NCI-H2196 (cell line): Measurements from ENCODE around the gene THNSL1.
A peak's percentile ranks its signal among the peaks of the same experiment; 100 is the strongest.
"Not testable (repeated sequence)": the region's sequence is repeated elsewhere in the genome, so short reads cannot be mapped to it uniquely, and the experiment has no call there.

Experiments used
- DNase-seq: peaks from one replicate; lab custom pipeline; 2025; ENCODE audit not compliant: unreplicated experiment; lab: John Stamatoyannopoulos, UW

THNSL1 gene

DNA sequence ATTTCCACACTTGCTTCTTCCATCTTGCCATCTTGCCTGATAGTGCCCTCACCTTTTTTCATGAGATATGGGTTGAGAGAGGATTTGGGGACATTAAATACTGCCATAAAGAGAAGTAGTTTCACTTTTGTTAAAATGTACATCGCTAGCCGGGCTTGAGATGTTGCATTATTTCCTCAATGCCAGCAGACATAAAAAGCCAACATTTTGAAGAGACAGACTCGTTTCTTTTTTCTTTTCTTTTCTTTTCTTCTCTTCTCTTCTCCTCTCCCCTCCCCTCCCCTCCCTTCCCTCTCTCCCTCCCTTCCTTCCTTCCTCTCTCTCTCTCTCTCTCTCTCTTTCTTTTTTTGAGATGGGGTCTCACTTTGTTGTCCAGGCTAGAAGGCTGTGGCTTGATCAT lies 18.4 kb upstream of the THNSL1 start:
- no peak for DNase-seq

DNA sequence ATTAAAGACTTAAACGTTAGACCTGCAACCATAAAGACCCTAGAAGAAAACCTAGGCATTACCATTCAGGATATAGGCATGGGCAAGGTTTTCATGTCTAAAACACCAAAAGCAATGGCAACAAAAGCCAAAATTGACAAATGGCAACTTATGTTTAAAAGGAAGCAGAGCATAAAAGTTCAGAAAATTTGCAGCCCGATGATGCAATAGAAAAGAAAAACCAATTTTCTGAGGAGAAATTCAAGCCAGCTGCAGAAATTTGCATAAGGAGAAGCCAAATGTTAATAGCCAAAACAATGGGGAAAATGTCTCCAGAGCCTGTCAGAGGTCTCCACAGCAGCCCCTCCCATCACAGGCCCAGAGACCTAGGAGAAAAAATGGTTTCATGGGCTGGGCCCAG lies 4.8 kb upstream of the THNSL1 start:
- DNase-seq, result not testable (repeated sequence)

DNA sequence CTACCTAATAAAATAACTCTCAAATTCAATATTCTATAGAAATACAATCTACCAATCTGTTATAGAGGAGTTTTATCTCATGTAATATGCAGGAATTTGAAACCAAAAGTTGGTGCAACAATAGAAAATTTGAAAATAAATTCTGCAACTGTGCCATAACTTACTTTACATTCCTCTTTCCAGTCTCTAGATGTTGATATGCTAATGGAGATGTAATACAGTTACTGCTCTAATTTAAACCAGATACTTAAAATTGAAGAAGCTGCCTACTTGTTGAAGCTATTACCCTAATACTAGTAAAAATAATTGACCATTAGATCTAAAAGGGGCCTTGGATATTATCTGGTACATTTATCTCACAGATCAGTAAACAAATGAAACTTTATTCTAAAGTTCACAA lies 1.8 kb upstream of the THNSL1 start:
- DNase-seq, result no peak

DNA sequence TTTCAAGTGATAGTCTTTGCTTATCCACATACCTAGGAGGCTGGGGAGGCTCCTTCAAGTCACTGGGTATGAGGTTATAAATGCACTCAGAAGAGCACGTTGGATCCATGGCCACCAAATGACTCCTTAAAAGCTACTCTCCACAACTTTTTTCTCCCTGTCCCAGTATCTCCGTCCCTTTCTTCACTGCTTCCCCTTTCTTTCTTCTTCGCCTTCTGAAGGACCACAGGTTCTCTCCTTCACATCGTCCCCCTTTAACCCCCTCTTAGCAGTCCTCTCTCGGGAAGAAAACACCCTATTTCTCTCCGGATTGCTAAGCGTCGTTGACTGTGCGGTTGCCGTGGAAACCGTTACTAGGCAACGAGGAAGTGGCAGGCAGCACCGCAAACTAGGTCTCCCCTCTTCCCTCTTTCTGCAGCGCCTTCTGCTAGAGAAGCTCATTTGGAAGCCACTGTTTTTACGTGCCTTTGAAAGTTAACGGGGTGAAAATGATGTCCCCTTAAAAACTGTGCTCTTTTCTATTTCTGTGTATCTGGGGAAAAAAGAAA lies 510 bp upstream of the THNSL1 start, which contains the start of gene ENKUR:
Gene ENKUR (minus strand): TSS at position 331 of the 548 bp plus-strand sequence. CDS start 222 bp downstream, at position 109.
- peak; percentile 77 for DNase-seq

DNA sequence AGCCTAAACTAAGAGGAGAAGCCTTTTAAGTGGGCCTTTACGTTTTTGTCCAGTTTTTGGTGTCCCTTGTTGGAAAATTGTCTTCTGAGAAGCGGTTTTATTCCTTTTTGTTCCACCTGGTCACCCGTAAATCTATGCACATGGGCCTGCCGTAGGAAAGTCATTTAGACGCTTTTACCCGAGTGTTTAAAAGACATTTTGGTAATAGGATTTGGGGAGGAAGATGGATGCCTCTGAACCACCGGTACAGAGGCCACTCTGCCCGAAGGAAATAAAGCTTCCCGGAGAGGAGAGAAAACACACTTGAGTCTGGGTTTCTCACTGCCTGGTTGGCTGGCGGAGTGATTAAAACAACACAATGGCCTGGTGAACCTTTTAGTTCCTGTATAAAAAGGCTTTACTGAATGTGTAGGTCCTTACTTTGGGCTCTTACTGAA lies 760 bp downstream of the THNSL1 start:
- DNase-seq, result no peak

DNA sequence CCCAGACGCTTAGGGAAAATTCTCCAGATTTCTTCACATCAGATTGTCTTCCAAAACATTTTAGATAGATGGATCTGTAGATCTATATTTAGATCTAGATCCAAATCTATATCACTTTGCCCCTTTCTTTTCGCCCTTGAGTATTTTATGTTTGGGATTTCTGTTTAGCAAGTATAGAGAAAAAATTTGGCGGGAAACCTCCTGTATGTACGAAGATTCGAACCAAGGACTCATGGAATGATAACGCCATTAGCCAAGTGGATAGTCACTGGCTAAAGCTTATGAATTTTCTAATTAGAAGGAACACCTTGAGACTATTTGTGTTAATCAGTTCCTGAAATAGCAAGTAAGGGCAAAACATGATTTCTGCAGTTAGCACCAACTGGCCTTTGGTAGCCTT lies 1.2 kb downstream of the THNSL1 start:
- no peak for DNase-seq

DNA sequence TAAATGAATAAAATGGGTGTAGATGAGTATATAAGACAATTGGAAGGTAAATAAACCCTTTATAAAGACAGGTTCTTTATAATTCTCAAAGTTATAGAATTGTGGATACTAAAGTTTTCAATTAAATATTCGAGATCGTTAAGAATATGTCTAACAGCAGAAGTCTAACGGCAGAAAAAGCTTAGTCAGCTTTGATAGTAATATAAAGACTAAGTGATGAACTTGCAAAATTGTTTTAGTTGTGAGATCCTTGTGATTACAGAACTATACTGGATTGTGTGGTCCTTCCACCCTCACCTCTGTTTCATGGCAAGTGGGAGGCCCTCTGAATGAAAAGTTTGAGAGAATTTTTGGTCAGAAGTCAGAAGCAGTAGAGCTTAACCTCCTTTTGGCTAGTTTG lies 2.3 kb downstream of the THNSL1 start:
- DNase-seq, result no peak

DNA sequence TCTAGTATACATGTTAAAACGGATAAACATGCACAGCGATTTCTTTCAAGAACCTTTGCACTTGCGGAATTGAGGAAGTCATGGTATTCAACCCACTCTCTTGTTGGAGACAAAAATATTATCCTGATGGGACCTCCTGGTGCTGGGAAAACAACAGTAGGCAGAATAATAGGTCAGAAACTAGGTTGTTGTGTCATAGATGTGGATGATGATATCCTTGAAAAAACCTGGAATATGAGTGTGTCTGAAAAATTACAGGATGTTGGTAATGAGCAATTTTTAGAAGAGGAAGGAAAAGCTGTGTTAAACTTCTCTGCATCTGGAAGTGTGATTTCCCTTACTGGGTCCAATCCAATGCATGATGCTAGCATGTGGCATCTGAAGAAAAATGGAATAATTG lies 6.9 kb downstream of the THNSL1 start:
- DNase-seq, result no peak

DNA sequence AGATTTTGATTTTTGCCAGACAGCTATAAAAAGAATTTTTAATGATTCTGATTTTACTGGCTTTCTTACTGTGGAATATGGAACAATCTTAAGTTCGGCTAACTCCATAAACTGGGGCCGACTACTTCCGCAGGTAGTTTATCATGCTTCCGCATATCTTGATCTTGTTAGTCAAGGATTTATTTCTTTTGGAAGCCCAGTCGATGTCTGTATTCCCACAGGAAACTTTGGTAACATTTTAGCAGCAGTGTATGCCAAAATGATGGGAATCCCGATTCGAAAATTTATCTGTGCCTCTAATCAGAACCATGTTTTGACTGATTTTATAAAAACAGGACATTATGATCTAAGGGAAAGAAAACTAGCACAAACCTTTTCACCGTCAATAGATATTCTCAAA lies 8.1 kb downstream of the THNSL1 start:
- DNase-seq, result no peak

DNA sequence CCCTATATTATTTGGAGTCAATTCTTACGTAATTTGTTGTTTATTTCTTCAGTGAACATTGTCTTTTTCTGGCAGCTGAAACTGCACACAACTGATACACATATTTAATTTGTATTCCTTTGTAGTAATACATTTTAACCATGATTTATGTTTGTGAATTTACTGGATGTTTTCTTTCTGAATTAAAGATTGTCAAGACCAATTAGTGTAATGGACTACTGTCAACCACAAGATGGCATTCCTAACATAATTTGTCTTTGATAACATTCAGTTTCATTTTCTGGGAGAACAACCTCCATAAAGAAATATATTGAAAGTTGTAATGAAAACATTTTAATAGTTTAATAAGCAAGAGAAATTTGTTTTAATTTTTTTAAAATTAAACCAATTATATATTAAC lies 10.1 kb downstream of the THNSL1 start:
- no peak for DNase-seq

DNA sequence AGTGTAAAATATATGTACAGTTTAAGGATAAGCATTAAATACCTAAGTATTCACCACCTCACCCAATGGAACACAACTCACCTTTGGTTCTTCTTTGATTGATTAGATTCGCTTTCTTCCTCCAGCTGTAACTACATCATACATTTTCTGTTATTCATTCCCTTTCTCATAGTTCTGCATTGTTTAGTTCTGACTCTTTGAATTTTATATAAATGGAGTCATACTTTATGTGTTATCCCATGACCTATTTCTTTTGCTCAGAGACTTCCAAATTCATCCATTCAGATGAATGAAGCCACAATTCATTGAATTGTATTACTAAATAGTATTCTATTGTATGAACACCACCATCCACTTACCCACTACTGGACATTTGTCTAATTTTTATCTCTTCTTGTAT lies 12.3 kb downstream of the THNSL1 start:
- DNase-seq, result no peak

DNA sequence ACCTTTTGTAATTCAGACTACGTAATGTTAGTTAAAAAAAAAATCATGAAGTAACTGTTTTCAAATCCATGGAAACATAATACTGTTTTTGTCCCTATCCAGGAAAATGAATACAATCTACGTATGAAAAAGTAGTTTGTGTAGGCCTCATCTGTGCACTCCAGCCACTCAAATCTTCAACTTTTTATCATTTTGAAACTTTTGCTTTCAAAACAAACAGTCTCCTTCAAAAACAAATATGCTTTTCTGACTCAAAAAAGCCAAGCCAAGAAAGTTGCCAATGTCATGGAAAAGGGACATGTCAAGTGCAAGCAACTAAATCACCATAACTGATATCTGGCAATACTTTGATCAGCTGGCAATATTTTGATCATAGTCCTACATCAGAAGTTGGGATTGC lies 13.1 kb downstream of the THNSL1 start:
- no peak for DNase-seq

DNA sequence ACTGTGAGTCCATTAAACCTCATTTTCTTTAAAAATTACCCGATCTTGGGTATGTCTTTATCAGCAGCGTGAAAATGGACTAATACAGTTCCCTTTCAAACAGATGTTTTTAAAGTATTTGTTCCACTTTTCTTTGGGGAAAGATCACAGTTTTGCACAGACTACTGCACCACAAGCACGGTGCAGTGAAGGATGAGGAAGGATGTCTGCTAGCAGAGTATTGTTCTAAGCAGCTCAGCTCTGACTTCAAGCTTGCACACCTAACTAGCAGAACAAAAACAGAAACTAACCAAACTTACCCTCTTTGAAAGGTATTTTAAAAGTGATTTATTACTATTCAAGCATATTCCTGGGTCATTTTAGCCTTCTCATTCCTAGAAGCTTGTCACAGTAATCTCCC lies 20.0 kb downstream of the THNSL1 start:
- DNase-seq, result no peak

DNA sequence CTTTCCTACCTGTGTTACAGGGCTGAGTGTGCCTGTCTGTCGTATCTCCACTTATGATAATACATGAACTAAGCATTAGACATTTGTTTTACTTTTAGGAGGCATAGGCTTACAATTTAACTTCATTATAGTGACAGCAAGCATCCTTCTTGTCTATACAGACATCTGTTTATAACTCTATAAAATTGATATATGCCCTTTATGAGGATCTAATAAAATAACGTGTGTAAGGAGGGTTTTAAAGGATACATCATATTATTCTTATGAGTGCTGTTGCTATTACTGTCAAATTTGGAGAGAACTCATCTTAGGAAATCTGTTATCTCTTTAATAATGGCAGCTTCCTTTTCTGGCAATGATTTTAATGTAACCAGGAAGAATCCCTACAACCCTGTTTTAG lies 21.9 kb downstream of the THNSL1 start:
- DNase-seq, result no peak

DNA sequence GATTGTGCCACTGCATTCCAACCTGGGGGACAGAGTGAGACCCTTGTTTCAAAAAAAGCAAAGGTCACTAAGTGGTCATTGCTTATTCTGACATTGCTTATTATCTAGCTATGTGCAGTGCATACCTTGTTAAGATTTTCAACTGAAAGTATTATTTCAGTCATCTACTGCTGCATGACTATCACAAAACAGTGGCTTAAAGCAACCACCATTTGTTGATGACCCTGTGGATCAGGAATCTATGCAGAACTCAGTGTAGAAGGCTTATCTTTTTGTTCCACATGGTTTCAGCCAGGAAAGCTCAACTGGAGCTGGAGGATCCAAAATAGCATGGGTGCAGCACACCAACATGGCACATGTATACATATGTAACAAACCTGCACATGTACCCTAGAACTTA lies 23.1 kb downstream of the THNSL1 start:
- no peak for DNase-seq

DNA sequence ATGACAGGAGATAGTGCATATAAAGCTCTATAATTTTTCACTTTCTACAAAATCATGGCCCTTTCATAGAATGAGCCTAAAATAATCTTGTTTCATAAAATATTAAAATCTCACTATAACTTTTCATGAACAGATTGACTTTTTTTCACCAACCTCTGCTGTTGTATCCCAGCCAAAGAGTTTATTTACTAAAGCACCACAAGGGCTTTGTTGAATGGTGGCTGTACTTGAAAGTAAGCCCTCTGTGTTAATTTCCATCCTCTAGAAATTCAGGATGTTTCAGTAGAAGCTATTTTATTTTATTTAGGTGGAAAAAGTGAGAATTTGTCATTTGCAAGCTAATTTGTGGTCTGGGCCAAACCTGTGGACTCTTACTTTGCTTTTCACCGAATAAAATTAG lies 30.2 kb downstream of the THNSL1 start:
- DNase-seq, result no peak

DNA sequence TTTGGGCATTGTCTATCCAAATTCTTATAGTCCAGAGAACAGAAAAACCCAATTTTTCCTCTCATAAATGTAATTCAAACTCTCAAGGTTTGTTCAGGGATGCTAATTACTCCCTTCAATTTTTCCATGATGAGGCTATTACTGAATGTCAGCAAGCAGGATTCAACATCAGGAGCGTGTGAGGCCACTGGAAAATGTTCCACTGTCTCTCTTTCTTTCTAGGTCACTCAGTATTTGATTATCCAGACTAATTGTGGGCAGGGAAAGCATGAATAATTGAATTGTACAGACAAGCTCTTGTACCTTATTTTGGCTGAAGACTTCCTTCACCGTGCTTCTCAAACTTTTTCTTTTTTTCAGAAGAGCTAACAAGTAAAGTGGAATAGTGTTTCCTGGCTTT lies 30.7 kb downstream of the THNSL1 start:
- no peak for DNase-seq

DNA sequence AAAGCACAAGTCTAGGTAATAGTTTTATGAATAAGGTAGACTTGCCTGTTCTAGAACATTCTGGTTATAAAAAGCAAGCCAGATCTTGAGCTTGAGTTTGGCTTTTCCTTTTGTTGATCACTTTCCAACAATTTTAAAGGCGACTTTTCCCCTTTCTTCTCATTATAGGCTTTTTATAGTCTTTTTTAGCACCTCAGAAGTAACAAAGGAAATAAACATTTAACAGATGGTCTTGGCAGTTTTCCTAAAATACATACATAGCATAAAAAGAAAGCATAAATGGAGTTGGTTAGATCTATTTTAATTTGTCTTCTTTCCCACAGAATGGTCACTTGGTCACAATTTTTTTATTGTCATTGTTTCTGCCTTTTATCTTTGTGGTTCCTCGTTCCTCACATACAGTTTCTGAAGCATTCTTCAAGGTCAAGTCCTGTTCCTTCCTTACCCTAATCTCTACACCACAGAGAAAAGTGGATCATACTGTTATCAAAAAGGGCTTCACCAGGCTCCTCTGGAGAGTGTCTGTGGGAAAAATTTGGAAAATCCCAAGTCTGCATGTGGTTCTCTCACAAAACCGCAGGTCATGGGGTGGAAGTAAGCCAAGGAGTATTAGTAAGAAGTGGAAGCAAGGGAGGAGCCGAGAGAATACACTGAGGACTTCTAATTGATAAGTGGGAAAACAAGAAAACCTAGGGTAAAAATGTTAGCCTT lies 31.3 kb downstream of the THNSL1 start:
- no peak for DNase-seq

DNA sequence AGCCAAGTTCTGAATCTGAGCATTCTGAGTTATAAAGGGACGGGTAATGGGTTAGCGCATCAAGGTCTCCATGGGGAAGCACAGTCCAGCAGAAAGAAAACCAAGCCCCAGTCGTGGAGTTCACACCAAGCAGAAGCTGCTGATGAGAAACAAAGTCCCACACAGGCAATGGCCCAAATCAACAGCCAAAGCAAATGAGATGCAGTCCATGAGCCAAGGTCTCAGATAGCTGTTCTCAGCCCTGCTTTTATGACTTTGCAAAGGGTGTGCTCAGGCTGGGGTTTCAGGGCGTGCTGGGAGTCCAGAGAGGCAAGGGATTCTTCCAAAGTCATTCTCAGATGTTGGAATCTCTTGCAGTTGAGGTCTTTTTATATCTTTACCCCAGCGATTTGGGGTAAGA lies 32.0 kb downstream of the THNSL1 start:
- DNase-seq, result no peak

DNA sequence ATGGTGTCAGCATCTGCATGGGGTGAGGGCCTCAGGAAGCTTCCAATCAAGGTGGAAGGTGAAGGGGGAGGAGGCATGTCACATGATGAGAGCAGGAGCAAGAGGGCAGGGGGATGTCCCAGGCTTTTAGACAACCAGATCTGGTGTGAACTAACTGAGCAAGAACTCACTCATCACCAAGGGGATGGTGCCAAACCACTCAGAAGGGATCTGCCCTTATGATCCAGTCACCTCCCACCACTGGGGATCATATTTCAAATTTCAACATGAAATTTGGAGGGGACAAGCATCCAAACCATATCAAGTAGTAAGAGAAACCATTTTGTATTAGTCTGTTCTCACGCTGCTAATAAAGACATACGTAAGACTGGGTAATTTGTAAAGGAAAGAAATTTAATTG lies 33.6 kb downstream of the THNSL1 start:
- DNase-seq, result no peak

DNA sequence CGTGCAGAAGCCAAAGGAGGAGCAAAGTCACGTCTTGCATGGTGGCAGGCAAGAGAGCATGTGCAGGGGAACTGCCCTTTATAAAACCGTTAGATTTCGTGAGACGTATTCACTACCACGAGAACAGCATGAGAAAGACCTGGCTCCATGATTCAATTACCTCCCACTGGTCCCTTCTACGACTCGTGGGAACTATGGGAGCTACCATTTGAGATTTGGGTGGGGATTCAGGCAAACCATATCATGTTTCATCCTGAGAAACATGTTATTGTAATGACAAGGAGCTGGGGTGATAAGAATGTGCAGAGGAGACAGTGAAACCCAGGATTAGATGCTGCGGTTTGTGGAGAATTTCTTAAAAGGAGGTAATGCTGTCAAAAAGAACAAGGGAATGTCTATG lies 34.0 kb downstream of the THNSL1 start:
- no peak for DNase-seq

DNA sequence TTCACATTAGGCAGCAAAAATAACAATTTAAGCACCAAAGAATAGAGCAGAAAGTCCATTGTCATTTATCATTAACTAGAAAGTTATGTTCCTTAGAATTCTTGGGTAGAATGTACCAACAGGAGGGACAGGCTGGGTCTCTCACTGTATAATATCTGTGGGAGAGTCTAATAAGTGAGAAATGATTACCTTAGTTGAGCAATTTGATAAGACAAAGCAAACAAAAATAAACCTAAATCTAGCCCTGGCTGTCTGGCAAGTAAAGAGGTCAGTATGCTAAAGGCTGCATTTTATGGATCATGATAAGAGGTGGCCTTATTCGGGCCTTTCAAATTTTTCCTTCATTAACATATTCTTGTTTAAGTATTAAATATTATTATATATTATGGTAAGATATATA lies 35.6 kb downstream of the THNSL1 start:
- no peak for DNase-seq

DNA sequence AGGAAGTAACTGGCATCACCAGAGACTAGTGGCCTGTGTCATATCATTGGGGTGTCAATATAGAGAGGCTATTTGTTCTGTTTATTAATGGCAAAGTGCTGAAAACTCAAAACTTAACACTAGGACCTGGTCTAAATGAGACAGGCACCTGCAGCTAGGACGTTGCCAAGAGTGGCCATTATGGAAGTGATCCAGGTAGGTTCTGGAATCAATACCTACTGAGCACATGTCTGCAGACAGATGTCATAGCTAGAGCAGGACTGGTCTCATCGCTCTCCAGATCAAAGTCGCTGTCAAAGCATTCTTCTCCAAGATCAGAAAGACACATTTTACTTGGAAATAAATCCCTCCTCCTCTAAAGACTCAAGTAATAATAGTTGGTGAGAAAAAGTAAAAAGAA lies 40.3 kb downstream of the THNSL1 start:
- DNase-seq, result no peak
